DOHH2 (cell line): Measurements from ENCODE around the gene RNF217.

Source experiments
- EZH2phosphoT487 ChIP-seq: fragments of 200-600 bp; sonication (generic); IDR thresholded peaks from 2 replicates; pipeline ENCODE4 v1.6.1; 2017; ENCODE audit warnings: borderline replicate concordance, mild to moderate bottlenecking, antibody characterized with exemption, low read length, moderate library complexity, mixed read lengths
- TF ChIP-seq, protein P1 (sequence below): fragments of 200-600 bp; sonication (generic); IDR thresholded peaks from one replicate; pipeline ENCODE4 v1.5.1; 2014; ENCODE audit warnings: antibody characterized with exemption, mild to moderate bottlenecking, low read depth, low read length; ENCODE audit not compliant: poor library complexity, severe bottlenecking

DNA sequence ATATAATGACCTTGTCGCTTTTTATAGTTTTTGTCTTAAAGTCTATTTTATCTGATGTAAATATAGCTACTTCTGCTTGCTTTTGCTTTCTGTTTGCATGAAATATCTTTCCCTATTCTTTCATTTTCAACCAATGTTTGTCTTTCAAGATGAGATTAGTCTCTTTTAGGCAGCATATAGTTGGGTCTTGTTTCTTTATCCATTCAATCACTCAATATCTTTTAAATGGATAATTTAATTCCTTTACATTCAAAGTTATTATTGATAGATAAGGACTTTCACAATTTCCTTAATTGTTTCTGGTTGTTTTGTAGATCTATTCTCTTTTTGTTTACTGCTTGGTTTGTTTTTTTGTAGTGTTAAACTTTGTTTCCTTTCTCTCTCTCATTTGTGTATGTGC, 147.8 kb downstream of the RNF217 start:
- TF ChIP-seq, protein P1, sequence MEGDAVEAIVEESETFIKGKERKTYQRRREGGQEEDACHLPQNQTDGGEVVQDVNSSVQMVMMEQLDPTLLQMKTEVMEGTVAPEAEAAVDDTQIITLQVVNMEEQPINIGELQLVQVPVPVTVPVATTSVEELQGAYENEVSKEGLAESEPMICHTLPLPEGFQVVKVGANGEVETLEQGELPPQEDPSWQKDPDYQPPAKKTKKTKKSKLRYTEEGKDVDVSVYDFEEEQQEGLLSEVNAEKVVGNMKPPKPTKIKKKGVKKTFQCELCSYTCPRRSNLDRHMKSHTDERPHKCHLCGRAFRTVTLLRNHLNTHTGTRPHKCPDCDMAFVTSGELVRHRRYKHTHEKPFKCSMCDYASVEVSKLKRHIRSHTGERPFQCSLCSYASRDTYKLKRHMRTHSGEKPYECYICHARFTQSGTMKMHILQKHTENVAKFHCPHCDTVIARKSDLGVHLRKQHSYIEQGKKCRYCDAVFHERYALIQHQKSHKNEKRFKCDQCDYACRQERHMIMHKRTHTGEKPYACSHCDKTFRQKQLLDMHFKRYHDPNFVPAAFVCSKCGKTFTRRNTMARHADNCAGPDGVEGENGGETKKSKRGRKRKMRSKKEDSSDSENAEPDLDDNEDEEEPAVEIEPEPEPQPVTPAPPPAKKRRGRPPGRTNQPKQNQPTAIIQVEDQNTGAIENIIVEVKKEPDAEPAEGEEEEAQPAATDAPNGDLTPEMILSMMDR = no peak
- TF ChIP-seq EZH2phosphoT487 = no peak
